Endothelial cell of umbilical vein (primary cell): Measurements from ENCODE around the gene PPM1H.

Source experiments
- CTCF ChIP-seq, 2 donors: IDR thresholded peaks; 1 replicate in 1 of 2; 2 replicates in 1 of 2; pipeline ENCODE4 v1.5.1; 2011; ENCODE audit warnings: low read length in 2 of 2, mild to moderate bottlenecking in 2 of 2, moderate library complexity in 2 of 2, control low read depth in 1 of 2, inconsistent platforms in 1 of 2, low read depth in 1 of 2; ENCODE audit not compliant: insufficient read depth in 1 of 2; ENCODE audit errors: extremely low read depth in 1 of 2
- GATA2 ChIP-seq: IDR thresholded peaks from 2 replicates; pipeline ENCODE4 v1.7.0; 2011; ENCODE audit warnings: low read depth, mild to moderate bottlenecking, moderate library complexity, mixed read lengths, low read length; ENCODE audit not compliant: insufficient read length, insufficient read depth
- JUN ChIP-seq: IDR thresholded peaks from 2 replicates; pipeline ENCODE4 v1.6.1; 2011; ENCODE audit warnings: borderline replicate concordance, low read depth; ENCODE audit not compliant: insufficient read length, insufficient read depth
- MAX ChIP-seq: IDR thresholded peaks from 2 replicates; pipeline ENCODE4 v1.6.1; 2011; ENCODE audit not compliant: insufficient read depth, insufficient read length
- MYC ChIP-seq: IDR thresholded peaks from one replicate; pipeline ENCODE4 v1.6.1; 2011; ENCODE audit warnings: mild to moderate bottlenecking, low read depth, low read length
- POLR2A ChIP-seq: IDR thresholded peaks from 2 replicates; pipeline ENCODE4 v1.6.1; 2012; ENCODE audit warnings: low read depth, mild to moderate bottlenecking, control low read depth, low read length
- POLR2AphosphoS5 ChIP-seq: IDR thresholded peaks from 2 replicates; pipeline ENCODE4 v1.6.1; 2012; ENCODE audit warnings: low read depth, mild to moderate bottlenecking, control low read depth, low read length, moderate library complexity; ENCODE audit not compliant: insufficient read depth

GRCh38 chr12:62806244-62806836 is 128.6 kb downstream of the PPM1H start:
- TF ChIP-seq MAX (no peak), POLR2A (no peak), GATA2 (no peak), CTCF (IDR thresholded peaks at IDR 0.05; ENCODE audit: extremely low read depth in 1 of 2, insufficient read depth in 1 of 2, low read depth in 1 of 2, low read length in 2 of 2) (no peak), POLR2AphosphoS5 (no peak), MYC (no peak), JUN (no peak)
